Activated naive CD4-positive, alpha-beta T cell treated with Interleukin-2 at 50 U/mL for 16 hours (primary cell): ENCODE data around the gene SLC25A30.
"Not testable (repeated sequence)": the region's sequence is repeated elsewhere in the genome, so short reads cannot be mapped to it uniquely, and the experiment has no call there.

Experiments used
- DNase-seq: peaks from one replicate; pipeline ENCODE4 v3.0.0-alpha.2; 2020

Gene SLC25A30

GRCh38 chr13:45426056-45426841, 8.1 kb upstream of the SLC25A30 start:
- not testable (repeated sequence) for DNase-seq

DNA sequence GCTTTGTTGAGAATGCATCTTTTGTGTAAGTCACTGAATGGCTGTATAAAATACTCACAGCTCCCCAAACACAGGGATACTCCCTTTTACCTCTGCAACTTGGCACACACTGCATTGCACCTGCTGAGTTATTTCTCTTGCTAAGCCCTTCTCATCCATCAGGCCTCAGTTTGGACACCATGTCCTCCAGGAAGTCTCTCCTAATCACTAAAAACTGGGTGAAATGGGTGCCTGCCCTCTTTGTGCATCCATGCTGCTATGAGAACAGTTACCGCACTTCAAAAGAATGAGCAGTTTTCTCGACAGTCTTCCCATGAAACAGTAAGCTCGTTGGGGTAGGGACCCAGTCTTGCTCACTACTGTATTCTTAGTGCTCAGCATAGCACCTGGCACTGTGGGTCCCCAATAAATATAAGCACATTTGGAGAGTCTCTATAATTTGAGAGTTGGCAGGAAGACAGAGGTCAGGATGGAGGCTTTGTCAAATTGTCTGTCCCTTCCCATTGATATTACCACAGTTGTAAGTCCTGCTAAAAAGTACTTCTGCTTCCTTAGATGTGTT, 4.6 kb upstream of the SLC25A30 start:
- no peak for DNase-seq

- no peak for DNase-seq
Measured at GRCh38 chr13:45419945-45420344, 1.8 kb upstream of the SLC25A30 start.

GRCh38 chr13:45419389-45419788, 1.2 kb upstream of the SLC25A30 start:
- not testable (repeated sequence) for DNase-seq

DNA sequence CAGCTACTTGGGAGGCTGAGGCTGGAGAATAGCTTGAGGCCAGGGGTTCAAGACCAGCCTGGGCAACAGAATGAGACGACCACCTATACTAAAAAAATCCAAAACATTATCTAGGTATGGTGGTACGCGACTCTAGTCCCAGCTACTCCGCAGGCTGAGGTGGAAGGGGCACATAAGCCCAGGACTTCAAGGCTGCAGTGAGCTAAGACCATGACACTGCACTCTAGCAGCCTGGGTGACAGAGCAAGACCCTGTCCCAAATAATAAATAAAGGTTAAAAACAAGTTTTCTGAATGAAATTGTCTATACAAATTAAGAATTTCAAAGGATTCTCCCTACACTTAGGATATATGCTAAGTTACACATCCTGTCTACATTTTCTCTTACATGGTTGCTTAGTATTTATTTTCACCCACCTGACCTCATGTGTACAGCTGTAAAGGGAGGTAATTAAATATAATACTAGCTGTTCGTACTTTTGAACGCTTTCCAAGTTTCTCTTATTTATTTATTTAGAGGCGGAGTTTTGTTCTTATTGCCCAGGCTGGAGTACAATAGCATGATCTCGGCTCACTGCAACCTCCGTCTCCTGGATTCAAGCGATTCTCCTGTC, 1.6 kb downstream of the SLC25A30 start:
- no peak for DNase-seq

DNA sequence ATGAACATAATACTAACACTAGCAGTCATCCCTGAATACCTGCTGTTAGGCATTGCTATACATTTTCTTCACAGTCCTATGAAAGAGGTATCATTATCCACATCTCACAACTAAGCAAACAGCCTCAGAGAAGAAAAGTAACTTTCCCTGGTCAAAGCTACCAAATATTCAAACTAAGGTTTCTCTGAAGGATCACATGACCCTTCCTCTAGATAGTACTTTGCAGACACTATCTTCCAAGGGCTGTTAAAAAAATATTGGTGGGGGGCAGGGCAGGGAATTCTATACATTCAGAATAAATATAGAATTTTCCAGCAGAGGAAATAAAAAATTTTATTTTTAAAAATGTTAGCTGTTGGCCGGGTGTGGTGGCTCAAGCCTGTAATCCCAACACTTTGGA, 3.1 kb downstream of the SLC25A30 start:
- no peak for DNase-seq

DNA sequence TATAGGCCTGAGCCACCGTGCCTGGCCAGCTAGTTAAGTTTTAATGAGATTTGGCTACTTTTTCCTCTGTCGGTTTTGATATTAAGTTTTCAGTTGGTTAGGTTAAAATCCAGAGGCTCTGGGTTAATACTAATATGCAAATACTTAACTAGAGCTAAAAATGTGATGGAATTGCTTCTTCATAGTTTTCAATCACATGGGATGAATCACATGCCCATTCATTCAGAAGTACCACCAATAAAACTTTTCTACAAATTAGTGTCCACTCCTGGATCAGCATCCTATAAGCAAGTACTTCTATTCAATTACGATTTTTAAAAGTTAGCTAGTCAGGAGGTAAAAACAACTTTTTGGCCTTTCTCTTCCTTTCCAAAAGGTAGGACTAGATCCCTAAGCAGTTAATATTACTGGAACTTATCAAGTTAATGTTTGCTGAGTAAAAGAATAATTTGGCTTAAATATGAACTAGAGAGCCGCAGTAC, 4.3 kb downstream of the SLC25A30 start:
- no peak for DNase-seq

DNA sequence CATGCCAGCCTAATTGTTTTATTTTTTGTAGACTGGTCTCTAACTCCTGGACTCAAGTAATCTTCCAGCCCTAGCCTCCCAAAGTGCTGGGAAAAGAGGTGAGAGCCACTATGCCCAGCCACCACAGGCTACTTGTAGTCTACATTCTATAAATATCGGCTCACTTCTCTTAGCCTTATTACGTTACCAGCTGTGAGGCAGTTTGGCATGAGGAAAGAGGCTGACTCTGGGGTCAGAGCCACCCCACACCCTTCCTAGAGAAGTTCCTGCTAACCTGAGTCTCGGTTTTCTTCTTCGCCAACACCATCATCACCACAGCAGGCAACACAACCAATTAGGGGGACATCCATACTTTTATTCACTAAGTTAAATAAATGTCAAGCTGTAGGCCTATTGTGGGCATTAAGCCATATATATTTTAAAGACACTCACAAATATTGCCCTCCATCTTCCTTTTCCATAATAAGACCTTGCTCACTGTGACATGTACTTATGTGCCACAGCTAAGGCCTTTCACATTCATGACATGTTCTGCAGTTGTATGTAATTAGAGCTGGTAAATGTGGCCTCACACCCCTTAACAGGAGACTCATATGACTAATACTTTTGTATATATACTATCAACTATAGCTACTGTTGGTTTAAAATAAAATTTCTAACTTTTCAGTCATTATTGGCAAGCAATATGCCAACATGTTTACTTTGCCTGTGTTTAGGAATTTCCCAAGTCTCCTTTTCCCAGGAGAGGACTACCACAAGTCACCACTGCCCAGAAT, 5.7 kb downstream of the SLC25A30 start:
- DNase-seq = no peak

GRCh38 chr13:45411631-45412030, 6.5 kb downstream of the SLC25A30 start:
- DNase-seq = no peak

- DNase-seq = no peak
Measured at GRCh38 chr13:45411221-45411620, 7.0 kb downstream of the SLC25A30 start.

DNA sequence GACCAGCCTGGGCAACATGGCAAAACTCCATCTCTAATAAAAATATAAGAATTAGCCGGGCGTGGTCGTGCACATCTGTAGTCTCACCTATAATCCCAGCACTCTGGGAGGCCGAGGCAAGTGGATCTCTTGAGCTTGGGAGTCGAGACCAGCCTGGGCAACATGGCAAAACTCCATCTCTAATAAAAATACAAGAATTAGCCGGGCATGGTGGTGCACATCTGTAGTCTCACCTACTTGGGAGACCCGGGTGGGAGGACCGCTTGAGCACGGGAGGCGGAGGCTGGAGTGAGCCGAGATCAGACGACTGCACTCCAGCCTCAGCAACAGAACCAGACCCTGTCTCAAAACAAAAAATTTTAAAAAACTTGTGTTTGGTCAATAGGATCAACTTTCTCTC, 7.7 kb downstream of the SLC25A30 start:
- DNase-seq = no peak

GRCh38 chr13:45410001-45410400, 8.2 kb downstream of the SLC25A30 start:
- DNase-seq = no peak

- DNase-seq = no peak
Measured at GRCh38 chr13:45406421-45406820, 11.8 kb downstream of the SLC25A30 start.

GRCh38 chr13:45403081-45403480, 15.1 kb downstream of the SLC25A30 start:
- DNase-seq = no peak

GRCh38 chr13:45402641-45403040, 15.5 kb downstream of the SLC25A30 start:
- no peak for DNase-seq

DNA sequence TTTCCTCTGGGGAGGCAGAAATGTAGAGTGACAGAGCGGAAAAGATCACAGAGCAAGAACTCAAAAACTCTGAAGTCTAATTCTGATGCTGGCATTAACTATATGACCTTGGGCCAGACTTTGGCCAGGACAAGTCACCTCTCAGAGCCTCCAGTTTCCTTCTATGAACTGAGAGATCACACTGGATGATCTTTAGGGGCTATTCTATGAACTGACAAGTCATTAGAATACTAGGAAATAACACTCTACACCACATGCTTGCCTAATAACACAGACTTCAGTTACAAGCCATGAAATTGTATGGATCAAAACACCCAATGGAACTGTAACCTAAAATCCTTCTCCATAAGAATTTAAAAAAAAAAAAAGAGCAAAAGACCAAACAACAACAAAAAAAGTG, 16.9 kb downstream of the SLC25A30 start:
- DNase-seq = no peak

- peak; percentile 43 for DNase-seq
Measured at GRCh38 chr13:45398877-45399276, 19.3 kb downstream of the SLC25A30 start.

DNA sequence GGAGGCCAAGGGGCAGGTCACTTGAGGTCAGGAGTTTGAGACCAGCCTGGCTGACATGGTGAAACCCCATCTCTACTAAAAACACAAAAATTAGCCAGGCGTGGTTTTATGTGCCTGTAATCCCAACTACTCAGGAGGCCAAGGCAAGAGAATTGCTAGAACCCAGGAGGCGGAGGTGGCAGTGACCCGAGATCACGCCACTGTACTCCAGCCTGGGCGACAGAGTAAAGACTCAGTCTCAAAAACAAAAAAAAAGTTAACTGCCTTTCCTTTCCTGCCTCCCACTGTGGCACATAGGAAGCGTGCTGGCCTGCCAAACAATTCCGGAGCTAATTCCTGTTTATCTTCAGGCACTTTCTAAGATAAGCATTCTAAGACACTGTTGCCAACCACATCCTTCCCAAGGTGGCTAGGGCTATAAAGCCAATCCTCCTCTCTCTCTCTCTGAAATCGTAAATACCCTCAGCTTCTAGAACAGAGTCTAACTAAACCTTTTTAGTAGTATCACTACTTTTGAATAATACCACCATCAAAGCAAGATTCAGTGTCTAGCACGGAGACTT, 21.6 kb downstream of the SLC25A30 start:
- DNase-seq = no peak

GRCh38 chr13:45393941-45394570, 24.1 kb downstream of the SLC25A30 start:
- DNase-seq = peak; percentile 31

DNA sequence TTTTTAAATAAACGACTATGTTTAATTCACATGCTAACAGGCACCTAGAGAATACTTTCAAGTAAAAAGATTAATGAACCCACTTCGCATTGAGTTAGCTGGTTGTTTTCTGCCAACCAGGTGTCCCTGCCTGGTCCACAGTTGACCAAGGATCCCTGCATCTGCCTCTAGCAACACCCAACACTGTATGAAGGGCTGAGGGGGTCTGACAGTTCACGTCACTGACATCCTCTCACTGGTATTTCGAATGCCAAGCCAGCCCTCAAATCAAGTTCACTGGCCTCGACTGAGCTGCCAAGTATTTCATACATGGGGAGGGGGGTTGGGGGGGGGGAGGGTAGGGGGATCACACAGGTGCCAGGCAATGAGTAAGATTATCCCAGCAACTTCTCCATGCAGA, 25.4 kb downstream of the SLC25A30 start:
- no peak for DNase-seq

GRCh38 chr13:45391926-45392325, 26.2 kb downstream of the SLC25A30 start:
- DNase-seq = no peak

- DNase-seq = not testable (repeated sequence)
Measured at GRCh38 chr13:45391128-45391527, 27.0 kb downstream of the SLC25A30 start.
